WI38 (cell line): ENCODE data around the gene PPM1F.
"Not testable (repeated sequence)": the region's sequence is repeated elsewhere in the genome, so short reads cannot be mapped to it uniquely, and the experiment has no call there.

ENCODE experiments used
- H3K4me3 ChIP-seq: 2 replicates; pipeline ENCODE4 v1.5.1; 2011; ENCODE audit warnings: low read depth, mild to moderate bottlenecking, control low read depth, low read length
- TF ChIP-seq, protein P1 (sequence below): IDR thresholded peaks from 2 replicates; pipeline ENCODE4 v1.5.1; 2012; ENCODE audit warnings: low read depth, mild to moderate bottlenecking, control low read depth, low read length

Gene PPM1F

DNA sequence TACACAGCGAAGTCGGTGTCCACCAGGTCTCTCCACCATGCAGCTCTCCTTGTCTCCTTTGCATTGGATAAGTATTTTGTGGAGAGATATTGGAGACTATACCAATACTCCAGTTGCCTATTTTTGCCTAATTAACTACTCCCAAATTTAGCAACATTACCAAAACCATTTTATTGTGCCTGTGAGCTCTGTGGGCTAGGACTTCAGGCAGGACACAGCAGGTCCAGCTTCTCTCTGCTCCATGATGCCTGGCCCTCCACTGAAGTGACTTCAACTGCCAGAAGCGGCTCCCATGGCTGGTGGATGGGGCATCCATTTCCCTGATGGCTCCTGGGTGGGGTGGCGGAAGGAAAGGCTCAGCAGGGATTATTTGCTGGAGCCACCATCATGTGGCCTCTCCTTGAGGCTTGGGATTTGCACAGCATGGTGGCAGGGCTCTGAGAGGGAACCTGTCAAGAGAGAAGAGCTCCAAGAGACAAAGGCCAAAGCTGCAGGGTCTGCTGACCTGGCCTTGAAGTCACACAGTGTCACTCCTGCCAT is 48.3 kb downstream of the PPM1F start:
- H3K4me3 ChIP-seq = no peak overlapping the region
- TF ChIP-seq, protein P1, sequence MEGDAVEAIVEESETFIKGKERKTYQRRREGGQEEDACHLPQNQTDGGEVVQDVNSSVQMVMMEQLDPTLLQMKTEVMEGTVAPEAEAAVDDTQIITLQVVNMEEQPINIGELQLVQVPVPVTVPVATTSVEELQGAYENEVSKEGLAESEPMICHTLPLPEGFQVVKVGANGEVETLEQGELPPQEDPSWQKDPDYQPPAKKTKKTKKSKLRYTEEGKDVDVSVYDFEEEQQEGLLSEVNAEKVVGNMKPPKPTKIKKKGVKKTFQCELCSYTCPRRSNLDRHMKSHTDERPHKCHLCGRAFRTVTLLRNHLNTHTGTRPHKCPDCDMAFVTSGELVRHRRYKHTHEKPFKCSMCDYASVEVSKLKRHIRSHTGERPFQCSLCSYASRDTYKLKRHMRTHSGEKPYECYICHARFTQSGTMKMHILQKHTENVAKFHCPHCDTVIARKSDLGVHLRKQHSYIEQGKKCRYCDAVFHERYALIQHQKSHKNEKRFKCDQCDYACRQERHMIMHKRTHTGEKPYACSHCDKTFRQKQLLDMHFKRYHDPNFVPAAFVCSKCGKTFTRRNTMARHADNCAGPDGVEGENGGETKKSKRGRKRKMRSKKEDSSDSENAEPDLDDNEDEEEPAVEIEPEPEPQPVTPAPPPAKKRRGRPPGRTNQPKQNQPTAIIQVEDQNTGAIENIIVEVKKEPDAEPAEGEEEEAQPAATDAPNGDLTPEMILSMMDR = no peak

GRCh38 chr22:21903283-21903682 is 49.4 kb downstream of the PPM1F start:
- TF ChIP-seq, protein P1 = no peak
- no peak overlapping the region for H3K4me3 ChIP-seq

DNA sequence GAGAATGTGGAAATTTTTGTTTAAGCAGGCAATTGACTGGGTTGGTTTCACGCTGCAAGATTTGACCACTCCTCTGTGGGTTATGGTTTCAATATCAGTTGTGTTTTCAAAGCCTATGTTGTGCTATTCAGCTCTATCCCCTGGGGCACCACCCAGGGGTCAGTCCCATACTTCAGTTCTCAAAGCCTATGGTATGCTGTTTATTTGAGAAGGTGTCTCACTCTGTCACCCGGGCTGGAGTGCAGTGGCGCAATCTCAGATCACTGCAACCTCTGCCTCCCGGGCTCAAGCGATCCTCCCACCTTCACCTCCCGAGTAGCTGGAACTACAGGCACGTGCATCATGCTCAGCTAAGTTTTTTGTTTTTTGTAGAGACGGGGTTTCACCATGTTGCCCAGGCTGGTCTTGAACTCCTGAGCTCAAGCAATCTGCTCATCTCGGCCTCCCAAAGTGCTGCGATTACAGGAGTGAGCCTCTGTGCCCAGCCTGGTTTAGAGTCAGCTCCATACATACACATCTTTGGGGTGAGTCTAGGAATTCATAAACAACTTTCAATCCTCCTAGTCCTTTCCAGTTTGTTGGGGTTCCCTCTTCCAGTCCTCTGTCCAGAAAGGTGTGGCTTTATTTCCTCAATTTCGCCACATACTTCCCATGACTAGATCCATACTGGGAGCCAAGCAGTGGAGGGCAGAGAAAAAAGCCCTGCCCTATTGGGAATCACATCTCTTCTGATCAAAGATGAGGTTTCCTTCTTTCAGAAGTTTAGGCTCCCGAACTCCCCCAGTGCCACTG is 50.2 kb downstream of the PPM1F start:
- H3K4me3 ChIP-seq = no peak overlapping the region
- TF ChIP-seq, protein P1 = no peak

- TF ChIP-seq, protein P1 = no peak
- no peak overlapping the region for H3K4me3 ChIP-seq
Measured at GRCh38 chr22:21898354-21898896, 54.2 kb downstream of the PPM1F start.

GRCh38 chr22:21896951-21897513 is 55.6 kb downstream of the PPM1F start:
- no peak overlapping the region for H3K4me3 ChIP-seq
- TF ChIP-seq, protein P1 = no peak

DNA sequence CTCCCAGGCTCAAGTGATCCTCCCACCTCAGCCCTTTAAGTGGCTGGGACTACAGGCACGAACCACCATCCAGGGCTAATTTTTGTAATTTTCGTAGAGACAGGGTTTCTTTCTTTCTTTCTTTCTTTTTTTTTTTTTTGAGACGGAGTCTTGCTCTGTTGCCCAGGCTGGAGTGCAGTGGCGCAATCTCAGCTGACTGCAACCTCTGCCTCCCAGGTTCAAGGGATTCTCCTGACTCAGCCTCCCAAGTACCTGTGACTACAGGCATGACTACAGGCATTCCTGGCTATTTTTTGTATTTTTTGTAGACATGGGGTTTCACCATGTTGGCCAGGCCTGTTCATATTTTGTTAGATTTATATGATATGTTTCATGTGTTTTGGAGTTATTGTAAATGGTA is 56.4 kb downstream of the PPM1F start:
- not testable (repeated sequence) for H3K4me3 ChIP-seq

DNA sequence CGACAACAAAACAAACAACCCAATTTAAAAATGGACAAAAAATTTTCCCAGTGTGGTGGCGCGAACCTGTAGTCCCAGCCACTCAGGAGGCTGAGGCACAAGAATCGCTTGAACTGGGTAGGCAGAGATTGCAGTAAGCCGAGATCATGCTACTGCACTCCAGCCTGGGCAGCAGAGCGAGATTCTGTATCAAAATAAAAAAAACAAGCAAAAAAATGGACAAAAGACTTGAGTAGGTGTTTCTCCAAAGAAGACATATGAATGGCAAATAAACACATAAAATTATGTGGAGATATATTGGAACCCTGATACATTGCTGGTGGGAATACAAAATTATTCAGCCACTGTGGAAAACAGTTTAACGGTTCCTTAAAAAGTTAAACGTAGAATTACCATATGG is 57.8 kb downstream of the PPM1F start:
- TF ChIP-seq, protein P1 = no peak
- no peak overlapping the region for H3K4me3 ChIP-seq
